Right atrium auricular region (tissue), 2 donors: ENCODE results near the gene AOPEP. TPM values are rescaled to one million over a fixed set of nuclear protein-coding genes. Genes with fewer than 3 reads are reported as not detected.

Source experiments
- DNase-seq: peaks from one replicate; pipeline ENCODE4 v3.0.0-alpha.2; 2019; ENCODE audit warnings: low spot score
- H3K27ac ChIP-seq, 2 donors: fragments of 200-600 bp; sonication (generic); 1 replicate in 1 of 2; 2 replicates in 1 of 2; pipeline ENCODE4 v1.5.1; 2016 to 2019
- H3K27me3 ChIP-seq, 2 donors: fragments of 200-600 bp; sonication (generic); one replicate each; pipeline versions ENCODE4 v1.5.1 to v1.6.0; 2017 to 2019
- H3K36me3 ChIP-seq: fragments of 200-600 bp; sonication (generic); one replicate; pipeline ENCODE4 v1.5.1; 2016
- H3K4me1 ChIP-seq, 2 donors: fragments of 200-600 bp; sonication (generic); one replicate each; pipeline versions ENCODE4 v1.5.1 to v1.6.0; 2017 to 2019
- H3K4me3 ChIP-seq, 2 donors: fragments of 200-600 bp; sonication (generic); 1 replicate in 1 of 2; 2 replicates in 1 of 2; pipeline ENCODE4 v1.5.1; 2017 to 2019; ENCODE audit warnings: mild to moderate bottlenecking in 1 of 2, moderate library complexity in 1 of 2
- H3K9me3 ChIP-seq, 2 donors: fragments of 200-600 bp; sonication (generic); one replicate each; pipeline ENCODE4 v1.5.1; 2019
- total RNA-seq, 2 donors: library from RNA; depleted of rRNA; stranded (reverse); fragments of >200 nt; gene quantifications; one replicate each; pipeline ENCODE4 v1.1.0, GENCODE V29; 2016
- TF ChIP-seq, protein P1 (sequence below), 2 donors: fragments of 200-600 bp; sonication (generic); IDR thresholded peaks; one replicate each; pipeline ENCODE4 v1.5.1; 2019; ENCODE audit warnings: antibody characterized with exemption in 2 of 2

Gene AOPEP
- total RNA-seq, 2 donors from 2014 or later: 262 to 314 TPM

DNA sequence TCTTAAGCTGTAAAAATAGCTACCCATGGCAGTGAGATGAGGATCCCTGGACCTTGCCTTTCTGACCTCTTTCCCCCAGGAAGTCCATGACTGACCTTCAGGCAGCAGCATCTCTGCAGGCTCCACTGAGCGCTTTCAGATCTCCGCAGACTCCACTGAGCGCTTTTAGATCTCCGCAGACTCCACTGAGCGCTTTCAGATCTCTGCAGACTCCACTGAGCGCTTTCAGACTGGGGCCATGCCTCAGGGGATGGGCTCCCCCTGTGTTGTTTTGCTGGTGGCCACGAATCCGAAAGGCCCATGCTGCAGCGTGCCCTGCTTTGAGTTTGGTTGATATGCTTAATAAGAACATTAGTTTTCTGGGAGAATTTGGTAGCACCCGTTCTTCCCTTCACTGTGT is 336.8 kb downstream of the AOPEP start:
- Histone ChIP-seq H3K36me3 (peaks cover 69% of the 10 kb centered on the region), H3K27ac (peak overlapping the region; percentile 75), H3K27me3 (no peaks in the 10 kb centered on the region), H3K4me3 (no peak overlapping the region), H3K4me1 (peaks cover 0 to 100% of the 10 kb centered on the region in 2 donors), H3K9me3 (no peaks in the 10 kb centered on the region)
- TF ChIP-seq, protein P1, sequence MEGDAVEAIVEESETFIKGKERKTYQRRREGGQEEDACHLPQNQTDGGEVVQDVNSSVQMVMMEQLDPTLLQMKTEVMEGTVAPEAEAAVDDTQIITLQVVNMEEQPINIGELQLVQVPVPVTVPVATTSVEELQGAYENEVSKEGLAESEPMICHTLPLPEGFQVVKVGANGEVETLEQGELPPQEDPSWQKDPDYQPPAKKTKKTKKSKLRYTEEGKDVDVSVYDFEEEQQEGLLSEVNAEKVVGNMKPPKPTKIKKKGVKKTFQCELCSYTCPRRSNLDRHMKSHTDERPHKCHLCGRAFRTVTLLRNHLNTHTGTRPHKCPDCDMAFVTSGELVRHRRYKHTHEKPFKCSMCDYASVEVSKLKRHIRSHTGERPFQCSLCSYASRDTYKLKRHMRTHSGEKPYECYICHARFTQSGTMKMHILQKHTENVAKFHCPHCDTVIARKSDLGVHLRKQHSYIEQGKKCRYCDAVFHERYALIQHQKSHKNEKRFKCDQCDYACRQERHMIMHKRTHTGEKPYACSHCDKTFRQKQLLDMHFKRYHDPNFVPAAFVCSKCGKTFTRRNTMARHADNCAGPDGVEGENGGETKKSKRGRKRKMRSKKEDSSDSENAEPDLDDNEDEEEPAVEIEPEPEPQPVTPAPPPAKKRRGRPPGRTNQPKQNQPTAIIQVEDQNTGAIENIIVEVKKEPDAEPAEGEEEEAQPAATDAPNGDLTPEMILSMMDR (IDR thresholded peaks at IDR 0.05): no peak
- no peak for DNase-seq

DNA sequence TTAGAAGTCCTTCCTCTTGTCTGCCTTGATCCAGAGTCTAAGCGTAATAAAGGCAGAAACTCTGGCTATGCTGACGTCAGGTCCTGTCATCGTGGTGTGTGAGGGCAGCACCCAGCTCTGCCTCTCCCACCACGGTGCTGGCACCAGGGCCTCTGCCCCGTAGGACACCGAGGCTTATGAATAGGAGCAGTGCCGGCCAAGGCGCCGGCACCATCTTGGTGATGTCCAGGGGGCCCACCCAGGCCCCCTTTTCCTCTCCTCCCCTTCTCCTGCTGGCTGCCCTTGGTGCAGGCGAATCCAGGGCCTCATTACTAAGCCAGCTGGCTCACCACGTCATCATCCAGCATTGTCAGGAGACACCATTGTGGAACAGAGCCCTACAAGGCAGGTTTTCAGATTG is 338.7 kb downstream of the AOPEP start:
- no peaks in the 10 kb centered on the region for H3K27me3 ChIP-seq
- TF ChIP-seq, protein P1 (IDR thresholded peaks at IDR 0.05): no peak
- peaks cover 0 to 99% of the 10 kb centered on the region in 2 donors for H3K4me1 ChIP-seq
- H3K27ac ChIP-seq: peak overlapping the region; percentile 75
- peaks cover 85% of the 10 kb centered on the region for H3K36me3 ChIP-seq
- no peak for DNase-seq
- no peaks in the 10 kb centered on the region for H3K9me3 ChIP-seq
- H3K4me3 ChIP-seq: no peak overlapping the region

DNA sequence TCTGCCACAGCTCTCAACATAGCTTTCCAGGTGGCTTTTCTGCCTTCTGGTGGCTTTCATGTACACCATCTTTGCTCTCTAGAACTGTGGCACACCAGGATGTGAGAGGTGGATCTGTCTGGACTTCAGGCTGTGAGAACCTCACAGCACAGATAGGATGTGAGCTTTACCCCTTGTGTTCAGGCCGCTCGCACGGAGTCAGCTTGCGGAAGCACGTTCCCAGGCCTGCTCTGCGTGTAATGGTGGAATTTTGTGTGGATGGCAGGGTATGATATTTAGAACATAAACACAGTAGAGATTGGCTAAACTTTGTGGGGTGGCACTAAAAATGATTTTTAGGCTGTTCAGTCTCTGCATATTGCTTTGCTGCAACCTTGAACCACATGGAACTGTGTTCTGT is 340.6 kb downstream of the AOPEP start:
- Histone ChIP-seq H3K4me1 (peaks cover 0 to 99% of the 10 kb centered on the region in 2 donors), H3K36me3 (peaks cover 84% of the 10 kb centered on the region), H3K4me3 (no peak overlapping the region), H3K9me3 (no peaks in the 10 kb centered on the region), H3K27me3 (no peaks in the 10 kb centered on the region), H3K27ac (peak overlapping the region; percentile 12 to 75)
- DNase-seq: no peak
- TF ChIP-seq, protein P1 (IDR thresholded peaks at IDR 0.05): no peak

DNA sequence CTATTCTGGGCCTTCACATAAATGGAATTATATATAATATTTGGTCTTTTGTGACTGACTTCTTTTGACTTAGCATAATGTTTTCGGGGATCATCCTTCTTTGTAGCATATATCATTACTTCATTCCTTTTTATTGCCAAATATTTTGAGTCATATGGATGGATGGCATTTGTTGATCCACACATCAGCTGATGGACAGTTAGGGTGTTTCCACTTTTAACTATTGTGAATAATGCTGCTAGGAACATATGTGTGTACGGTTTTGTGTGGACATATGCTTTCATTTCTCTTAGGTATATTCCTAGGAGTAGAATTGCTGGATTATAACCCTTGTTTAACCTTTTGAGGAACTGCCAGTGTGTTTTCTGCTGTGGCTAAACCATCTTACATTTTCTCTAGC is 341.4 kb downstream of the AOPEP start:
- Histone ChIP-seq H3K4me1 (peaks cover 0 to 99% of the 10 kb centered on the region in 2 donors), H3K27me3 (no peaks in the 10 kb centered on the region), H3K36me3 (peaks cover 80% of the 10 kb centered on the region), H3K9me3 (no peaks in the 10 kb centered on the region), H3K27ac (peak overlapping the region; percentile 12 to 75), H3K4me3 (no peak overlapping the region)
- TF ChIP-seq, protein P1 (IDR thresholded peaks at IDR 0.05): no peak
- DNase-seq: no peak

DNA sequence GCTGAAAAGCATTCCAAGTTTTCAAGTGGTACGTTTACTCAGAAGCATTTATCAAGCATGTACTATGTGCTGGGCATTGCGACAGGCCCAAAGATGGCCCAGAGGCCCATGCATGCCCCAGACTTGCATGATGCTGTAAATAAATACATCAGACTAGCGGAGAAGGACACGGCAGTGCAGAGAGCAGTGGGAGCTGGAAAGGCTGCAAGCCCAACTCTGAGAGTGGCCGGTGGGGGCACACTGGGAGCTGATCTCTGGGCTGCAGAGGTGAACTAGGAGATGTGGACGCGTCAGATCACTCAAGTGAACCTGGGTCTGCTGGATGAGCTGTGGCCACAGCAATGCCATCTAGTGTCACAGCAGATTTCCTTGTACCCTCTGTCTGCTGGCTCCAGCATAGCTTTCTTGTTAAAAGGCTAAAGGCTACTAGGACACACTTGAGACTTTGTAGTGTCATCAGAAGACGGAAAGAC is 344.1 kb downstream of the AOPEP start:
- peaks cover 71% of the 10 kb centered on the region for H3K36me3 ChIP-seq
- peaks cover 0 to 97% of the 10 kb centered on the region in 2 donors for H3K4me1 ChIP-seq
- TF ChIP-seq, protein P1 (IDR thresholded peaks at IDR 0.05): no peak
- no peak for DNase-seq
- peak overlapping the region; percentile 19 to 26 for H3K27ac ChIP-seq
- H3K9me3 ChIP-seq: no peaks in the 10 kb centered on the region
- no peak overlapping the region for H3K4me3 ChIP-seq
- H3K27me3 ChIP-seq: no peaks in the 10 kb centered on the region

DNA sequence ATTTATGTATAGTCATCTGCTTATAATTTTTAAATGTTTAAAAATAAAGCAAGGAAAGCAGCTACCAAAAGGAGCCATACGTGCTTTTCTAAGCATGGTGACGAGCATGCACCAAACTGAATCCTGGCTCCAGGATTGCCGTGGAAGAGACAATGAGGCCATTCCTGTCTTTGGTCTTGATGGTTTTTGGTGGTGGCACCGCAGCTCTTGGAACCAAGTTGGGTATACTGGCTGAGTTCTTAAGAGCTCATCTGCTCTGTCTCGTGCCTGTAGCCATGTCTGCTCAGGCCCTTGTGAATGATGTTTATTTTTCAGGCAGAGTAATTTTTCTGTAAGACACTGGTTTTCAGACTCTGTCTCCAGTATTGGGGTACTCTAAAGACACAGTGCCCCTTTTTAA is 345.0 kb downstream of the AOPEP start:
- Histone ChIP-seq H3K9me3 (no peaks in the 10 kb centered on the region), H3K27ac (peak overlapping the region; percentile 47 to 58), H3K27me3 (no peaks in the 10 kb centered on the region), H3K4me1 (peaks cover 0 to 97% of the 10 kb centered on the region in 2 donors), H3K36me3 (peaks cover 63% of the 10 kb centered on the region), H3K4me3 (no peak overlapping the region)
- no peak for DNase-seq
- TF ChIP-seq, protein P1 (IDR thresholded peaks at IDR 0.05): no peak
